ENCODE measurements around the gene LPP.

LPP gene

GRCh38 chr3:188789251-188789650 lies 635.3 kb downstream of the LPP start:
- no peaks in the 10 kb centered on the region for H3K4me1 ChIP-seq (ENCODE audit: low read length)
- H3K4me2 ChIP-seq (ENCODE audit: low read depth, low read length): no peak overlapping the region
- no peaks in the 10 kb centered on the region for H3K27me3 ChIP-seq (replicated peaks; ENCODE audit: insufficient read depth, low read length)
- no peak for TF ChIP-seq EZH2phosphoT487 (IDR thresholded peaks at IDR 0.05; ENCODE audit: low read length)
- TF ChIP-seq EZH2 (optimal IDR thresholded peaks at IDR 0.05; ENCODE audit: low read depth, low read length): no peak
- no peak for TF ChIP-seq CTCF (IDR thresholded peaks at IDR 0.05; ENCODE audit: low read length)
- no peaks in the 10 kb centered on the region for H3K9me2 ChIP-seq (replicated peaks; ENCODE audit: insufficient read depth, low read length)
- H3K9me3 ChIP-seq (replicated peaks; ENCODE audit: insufficient read depth, low read length): no peaks in the 10 kb centered on the region
- no peaks in the 10 kb centered on the region for H3K36me3 ChIP-seq (replicated peaks; ENCODE audit: insufficient read depth, low read length)
- H3K27ac ChIP-seq (ENCODE audit: low read length): no peak overlapping the region
- no peak for DNase-seq
- no peaks in the 10 kb centered on the region for H4K20me1 ChIP-seq (ENCODE audit: insufficient read depth, low read length)
- no peak overlapping the region for H3K9ac ChIP-seq (ENCODE audit: low read length)
- H3K79me2 ChIP-seq (ENCODE audit: low read length): no peaks in the 10 kb centered on the region
- H2AFZ ChIP-seq (ENCODE audit: low read length): no peak overlapping the region
- H3K4me3 ChIP-seq (ENCODE audit: low read length): no peak overlapping the region
- H3F3A ChIP-seq (ENCODE audit: insufficient read depth, low read length): no peaks in the 10 kb centered on the region

GRCh38 chr3:188791311-188791710 lies 637.4 kb downstream of the LPP start:
- Histone ChIP-seq H3F3A (ENCODE audit: insufficient read depth, low read length) (no peaks in the 10 kb centered on the region), H3K27ac (ENCODE audit: low read length) (no peak overlapping the region), H3K9ac (ENCODE audit: low read length) (no peak overlapping the region)

GRCh38 chr3:188792793-188793192 lies 638.8 kb downstream of the LPP start:
- Histone ChIP-seq H2AFZ (ENCODE audit: low read length) (no peak overlapping the region), H3K4me2 (ENCODE audit: low read depth, low read length) (no peak overlapping the region), H3K36me3 (replicated peaks; ENCODE audit: insufficient read depth, low read length) (no peaks in the 10 kb centered on the region), H3K9ac (ENCODE audit: low read length) (no peak overlapping the region), H4K20me1 (ENCODE audit: insufficient read depth, low read length) (no peaks in the 10 kb centered on the region), H3K27me3 (replicated peaks; ENCODE audit: insufficient read depth, low read length) (no peaks in the 10 kb centered on the region), H3K27ac (ENCODE audit: low read length) (no peak overlapping the region), H3K79me2 (ENCODE audit: low read length) (no peaks in the 10 kb centered on the region), H3K9me3 (replicated peaks; ENCODE audit: insufficient read depth, low read length) (no peaks in the 10 kb centered on the region), H3K4me3 (ENCODE audit: low read length) (no peak overlapping the region), H3F3A (ENCODE audit: insufficient read depth, low read length) (no peaks in the 10 kb centered on the region), H3K9me2 (replicated peaks; ENCODE audit: insufficient read depth, low read length) (no peaks in the 10 kb centered on the region; the same call in 1 of the 2 replicates), H3K4me1 (ENCODE audit: low read length) (peaks cover 10% of the 10 kb centered on the region; the same call in 1 of the 2 replicates)
- no peak for TF ChIP-seq EZH2phosphoT487 (IDR thresholded peaks at IDR 0.05; ENCODE audit: low read length)
- TF ChIP-seq EZH2 (optimal IDR thresholded peaks at IDR 0.05; ENCODE audit: low read depth, low read length): no peak
- TF ChIP-seq CTCF (IDR thresholded peaks at IDR 0.05; ENCODE audit: low read length): no peak
- DNase-seq: no peak

More at GRCh38 chr3:188791311-188791710, 637.4 kb downstream of the LPP start:
- H3K79me2 ChIP-seq (ENCODE audit: low read length): no peaks in the 10 kb centered on the region
- no peak for DNase-seq
- no peaks in the 10 kb centered on the region for H4K20me1 ChIP-seq (ENCODE audit: insufficient read depth, low read length)
- no peak overlapping the region for H3K4me2 ChIP-seq (ENCODE audit: low read depth, low read length)
- H3K9me3 ChIP-seq (replicated peaks; ENCODE audit: insufficient read depth, low read length): no peaks in the 10 kb centered on the region
- H3K4me3 ChIP-seq (ENCODE audit: low read length): no peak overlapping the region
- no peaks in the 10 kb centered on the region for H3K27me3 ChIP-seq (replicated peaks; ENCODE audit: insufficient read depth, low read length)
- no peaks in the 10 kb centered on the region for H3K9me2 ChIP-seq (replicated peaks; ENCODE audit: insufficient read depth, low read length)
- H3K36me3 ChIP-seq (replicated peaks; ENCODE audit: insufficient read depth, low read length): no peaks in the 10 kb centered on the region
- no peak overlapping the region for H2AFZ ChIP-seq (ENCODE audit: low read length)
- H3K4me1 ChIP-seq (ENCODE audit: low read length): peaks cover 7% of the 10 kb centered on the region; the same call in 1 of the 2 replicates
- TF ChIP-seq EZH2phosphoT487 (IDR thresholded peaks at IDR 0.05; ENCODE audit: low read length) (no peak), CTCF (IDR thresholded peaks at IDR 0.05; ENCODE audit: low read length) (no peak), EZH2 (optimal IDR thresholded peaks at IDR 0.05; ENCODE audit: low read depth, low read length) (no peak)

Data from MM.1S (cell line).